Measurements from ENCODE around the gene PTPRK.

PTPRK gene

DNA sequence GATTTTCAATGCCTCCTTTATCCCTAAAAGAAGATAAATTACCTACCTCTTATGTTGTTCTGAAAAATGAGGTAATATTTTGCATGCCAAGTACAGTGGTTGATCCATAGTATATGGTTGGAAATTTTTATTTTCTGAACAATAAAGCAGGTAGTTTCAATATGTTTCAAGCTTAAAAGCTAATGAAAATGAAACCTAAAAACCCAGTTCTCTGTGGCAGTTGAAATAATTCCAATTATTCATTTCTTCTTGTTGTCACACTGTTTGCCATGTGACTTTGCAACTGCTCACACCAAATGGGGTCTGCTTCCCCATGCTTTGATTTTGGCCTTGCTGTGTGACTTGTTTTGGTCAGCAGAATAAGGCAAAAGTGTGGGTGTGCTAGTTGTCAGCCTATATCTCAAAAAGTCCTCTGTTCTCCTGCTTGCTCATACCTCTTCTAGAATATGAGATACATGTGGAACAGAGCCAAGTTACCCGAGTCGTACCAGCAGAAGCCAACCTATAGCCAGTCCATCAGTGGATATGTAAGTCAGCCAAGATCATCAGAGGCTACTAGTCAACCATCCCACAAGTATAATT is 422.3 kb downstream of the PTPRK start:
- Histone ChIP-seq H3K27ac (no peak overlapping the region), H3K4me3 (ENCODE audit: low read depth, low read length) (no peak overlapping the region), H3K36me3 (replicated peaks) (no peaks in the 10 kb centered on the region), H3K27me3 (replicated peaks) (no peaks in the 10 kb centered on the region)
- DNase-seq = no peak
- TF ChIP-seq, protein P1, sequence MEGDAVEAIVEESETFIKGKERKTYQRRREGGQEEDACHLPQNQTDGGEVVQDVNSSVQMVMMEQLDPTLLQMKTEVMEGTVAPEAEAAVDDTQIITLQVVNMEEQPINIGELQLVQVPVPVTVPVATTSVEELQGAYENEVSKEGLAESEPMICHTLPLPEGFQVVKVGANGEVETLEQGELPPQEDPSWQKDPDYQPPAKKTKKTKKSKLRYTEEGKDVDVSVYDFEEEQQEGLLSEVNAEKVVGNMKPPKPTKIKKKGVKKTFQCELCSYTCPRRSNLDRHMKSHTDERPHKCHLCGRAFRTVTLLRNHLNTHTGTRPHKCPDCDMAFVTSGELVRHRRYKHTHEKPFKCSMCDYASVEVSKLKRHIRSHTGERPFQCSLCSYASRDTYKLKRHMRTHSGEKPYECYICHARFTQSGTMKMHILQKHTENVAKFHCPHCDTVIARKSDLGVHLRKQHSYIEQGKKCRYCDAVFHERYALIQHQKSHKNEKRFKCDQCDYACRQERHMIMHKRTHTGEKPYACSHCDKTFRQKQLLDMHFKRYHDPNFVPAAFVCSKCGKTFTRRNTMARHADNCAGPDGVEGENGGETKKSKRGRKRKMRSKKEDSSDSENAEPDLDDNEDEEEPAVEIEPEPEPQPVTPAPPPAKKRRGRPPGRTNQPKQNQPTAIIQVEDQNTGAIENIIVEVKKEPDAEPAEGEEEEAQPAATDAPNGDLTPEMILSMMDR (IDR thresholded peaks at IDR 0.05; ENCODE audit: low read depth, low read length, missing control alignments) = no peak
- in situ Hi-C loops (cut with HindIII; ENCODE audit: low pct_ligation_motif_present, low sequenced_read_pairs) = no loop called here

DNA sequence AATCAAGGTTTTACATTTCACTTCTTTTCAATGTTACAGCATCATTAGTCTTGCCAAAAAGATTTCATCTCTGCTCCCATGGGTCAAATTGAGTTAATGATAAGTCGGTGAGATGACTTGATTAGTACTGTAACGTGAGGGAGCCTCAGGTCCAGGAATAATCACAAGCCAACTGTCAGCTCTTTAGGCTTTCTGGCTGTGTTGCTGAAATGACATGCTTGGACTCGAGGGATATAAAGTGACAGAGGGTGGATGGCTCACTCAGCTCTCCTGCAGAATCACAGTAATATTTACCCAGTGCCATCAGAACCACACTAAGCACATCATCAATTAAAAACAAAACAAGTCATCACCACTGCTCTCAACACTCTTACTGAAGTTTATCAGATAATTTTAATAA is 423.4 kb downstream of the PTPRK start:
- Histone ChIP-seq H3K4me3 (ENCODE audit: low read depth, low read length) (no peak overlapping the region), H3K36me3 (replicated peaks) (no peaks in the 10 kb centered on the region), H3K27ac (no peak overlapping the region), H3K27me3 (replicated peaks) (no peaks in the 10 kb centered on the region)
- DNase-seq = no peak
- in situ Hi-C loops (cut with HindIII; ENCODE audit: low pct_ligation_motif_present, low sequenced_read_pairs) = no loop called here
- TF ChIP-seq, protein P1 (IDR thresholded peaks at IDR 0.05; ENCODE audit: low read depth, low read length, missing control alignments) = no peak

DNA sequence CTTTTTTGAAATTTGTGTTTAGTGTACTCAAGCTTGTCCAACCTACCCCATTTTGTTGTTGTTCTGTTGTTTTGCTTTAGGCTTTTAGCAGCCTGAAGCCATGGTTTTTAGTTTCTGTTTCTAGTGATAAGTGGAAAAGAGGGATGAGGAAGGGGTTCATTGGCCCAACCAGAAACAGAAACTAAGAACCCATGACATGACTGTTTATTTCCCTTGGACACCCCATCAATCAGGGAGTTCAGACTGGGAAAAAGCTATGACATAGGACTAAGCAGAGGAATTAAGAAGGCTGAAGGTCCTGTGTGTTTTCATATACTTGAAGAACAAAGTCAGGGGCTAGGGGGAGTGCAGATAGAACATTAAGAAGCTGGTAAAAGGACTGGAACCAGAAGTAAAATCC is 425.0 kb downstream of the PTPRK start:
- H3K4me3 ChIP-seq (ENCODE audit: low read depth, low read length) = no peak overlapping the region
- TF ChIP-seq, protein P1 (IDR thresholded peaks at IDR 0.05; ENCODE audit: low read depth, low read length, missing control alignments) = no peak
- H3K36me3 ChIP-seq (replicated peaks) = no peaks in the 10 kb centered on the region
- H3K27ac ChIP-seq = no peak overlapping the region
- DNase-seq = no peak
- no peaks in the 10 kb centered on the region for H3K27me3 ChIP-seq (replicated peaks)
- in situ Hi-C loops (cut with HindIII; ENCODE audit: low pct_ligation_motif_present, low sequenced_read_pairs) = no loop called here

DNA sequence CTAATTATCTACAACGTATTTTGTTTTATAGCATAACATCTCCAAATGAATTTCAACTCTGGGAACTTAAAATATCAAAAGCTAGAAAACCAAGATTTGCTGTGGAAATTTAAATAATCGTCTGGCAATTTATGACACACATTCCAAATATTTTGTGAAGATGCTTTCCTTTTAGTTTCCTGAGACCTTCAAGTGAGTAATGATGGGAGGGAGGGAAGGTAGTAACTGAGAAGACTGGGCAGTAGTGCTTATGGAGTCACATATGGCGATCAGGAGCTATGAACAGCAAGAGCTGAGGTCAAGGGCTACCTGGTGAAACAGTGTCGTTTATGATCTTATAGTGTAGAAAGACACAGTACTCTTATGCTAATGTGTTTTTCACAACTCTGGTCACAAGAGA is 441.4 kb downstream of the PTPRK start:
- TF ChIP-seq, protein P1 (IDR thresholded peaks at IDR 0.05; ENCODE audit: low read depth, low read length, missing control alignments) = no peak
- in situ Hi-C loops (cut with HindIII; ENCODE audit: low pct_ligation_motif_present, low sequenced_read_pairs) = no loop called here

DNA sequence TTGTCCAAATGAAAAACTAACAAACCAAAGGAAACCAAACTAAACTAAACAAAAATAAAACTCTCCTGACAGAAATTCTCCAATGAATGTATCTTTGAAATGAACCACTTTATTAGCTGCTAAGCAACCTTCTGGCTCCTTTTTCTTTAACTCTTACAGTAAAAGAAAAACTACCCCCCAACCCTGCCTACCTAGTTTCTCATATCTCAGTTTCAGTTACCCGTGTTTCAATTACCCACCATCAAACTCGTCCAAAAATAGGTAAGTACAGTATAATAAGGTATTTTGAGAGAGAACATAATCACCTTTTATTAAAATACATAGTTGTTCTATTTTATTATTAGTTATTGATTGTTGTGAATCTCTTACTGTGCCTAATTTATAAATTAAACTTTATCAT is 442.1 kb downstream of the PTPRK start:
- H3K36me3 ChIP-seq (replicated peaks) = peaks cover 4% of the 10 kb centered on the region
- in situ Hi-C loops (cut with HindIII; ENCODE audit: low pct_ligation_motif_present, low sequenced_read_pairs) = no loop called here
- no peak for DNase-seq
- H3K4me3 ChIP-seq (ENCODE audit: low read depth, low read length) = no peak overlapping the region
- H3K27me3 ChIP-seq (replicated peaks) = no peaks in the 10 kb centered on the region
- no peak overlapping the region for H3K27ac ChIP-seq
- TF ChIP-seq, protein P1 (IDR thresholded peaks at IDR 0.05; ENCODE audit: low read depth, low read length, missing control alignments) = no peak

More for the DNA sequence above, 441.4 kb downstream of the PTPRK start:
- no peak overlapping the region for H3K4me3 ChIP-seq (ENCODE audit: low read depth, low read length)
- DNase-seq = no peak
- H3K27me3 ChIP-seq (replicated peaks) = no peaks in the 10 kb centered on the region
- peaks cover 4% of the 10 kb centered on the region for H3K36me3 ChIP-seq (replicated peaks)
- no peak overlapping the region for H3K27ac ChIP-seq

DNA sequence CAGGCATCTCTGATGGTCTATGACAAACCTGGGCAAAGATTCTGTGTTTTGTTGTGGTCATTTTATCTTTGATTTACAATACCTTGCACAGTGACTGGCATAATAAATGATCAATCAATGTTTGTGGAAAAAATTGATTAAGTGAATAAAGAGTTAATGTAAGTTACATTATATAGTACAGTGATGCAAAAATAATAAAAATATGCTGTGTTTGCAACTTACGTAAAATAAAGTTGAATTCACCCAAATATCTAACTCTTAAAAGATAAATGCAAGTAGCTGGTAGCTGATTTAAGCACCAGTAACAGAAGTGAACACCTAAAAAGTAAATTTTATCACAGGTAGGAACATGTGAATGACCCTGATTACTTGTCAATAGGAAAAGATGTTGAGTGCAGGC is 443.6 kb downstream of the PTPRK start:
- TF ChIP-seq, protein P1 (IDR thresholded peaks at IDR 0.05; ENCODE audit: low read depth, low read length, missing control alignments) = no peak
- Histone ChIP-seq H3K27me3 (replicated peaks) (no peaks in the 10 kb centered on the region), H3K27ac (no peak overlapping the region), H3K36me3 (replicated peaks) (peaks cover 2% of the 10 kb centered on the region), H3K4me3 (ENCODE audit: low read depth, low read length) (no peak overlapping the region)
- in situ Hi-C loops (cut with HindIII; ENCODE audit: low pct_ligation_motif_present, low sequenced_read_pairs) = no loop called here
- no peak for DNase-seq
